ENCODE data around the gene RTN3. TPM values are rescaled to one million over a fixed set of nuclear protein-coding genes. Genes with fewer than 3 reads are reported as not detected.
A peak's percentile ranks its signal among the peaks of the same experiment; 100 is the strongest.
"Not testable (repeated sequence)": the region's sequence is repeated elsewhere in the genome, so short reads cannot be mapped to it uniquely, and the experiment has no call there.

RTN3 gene, protein sequence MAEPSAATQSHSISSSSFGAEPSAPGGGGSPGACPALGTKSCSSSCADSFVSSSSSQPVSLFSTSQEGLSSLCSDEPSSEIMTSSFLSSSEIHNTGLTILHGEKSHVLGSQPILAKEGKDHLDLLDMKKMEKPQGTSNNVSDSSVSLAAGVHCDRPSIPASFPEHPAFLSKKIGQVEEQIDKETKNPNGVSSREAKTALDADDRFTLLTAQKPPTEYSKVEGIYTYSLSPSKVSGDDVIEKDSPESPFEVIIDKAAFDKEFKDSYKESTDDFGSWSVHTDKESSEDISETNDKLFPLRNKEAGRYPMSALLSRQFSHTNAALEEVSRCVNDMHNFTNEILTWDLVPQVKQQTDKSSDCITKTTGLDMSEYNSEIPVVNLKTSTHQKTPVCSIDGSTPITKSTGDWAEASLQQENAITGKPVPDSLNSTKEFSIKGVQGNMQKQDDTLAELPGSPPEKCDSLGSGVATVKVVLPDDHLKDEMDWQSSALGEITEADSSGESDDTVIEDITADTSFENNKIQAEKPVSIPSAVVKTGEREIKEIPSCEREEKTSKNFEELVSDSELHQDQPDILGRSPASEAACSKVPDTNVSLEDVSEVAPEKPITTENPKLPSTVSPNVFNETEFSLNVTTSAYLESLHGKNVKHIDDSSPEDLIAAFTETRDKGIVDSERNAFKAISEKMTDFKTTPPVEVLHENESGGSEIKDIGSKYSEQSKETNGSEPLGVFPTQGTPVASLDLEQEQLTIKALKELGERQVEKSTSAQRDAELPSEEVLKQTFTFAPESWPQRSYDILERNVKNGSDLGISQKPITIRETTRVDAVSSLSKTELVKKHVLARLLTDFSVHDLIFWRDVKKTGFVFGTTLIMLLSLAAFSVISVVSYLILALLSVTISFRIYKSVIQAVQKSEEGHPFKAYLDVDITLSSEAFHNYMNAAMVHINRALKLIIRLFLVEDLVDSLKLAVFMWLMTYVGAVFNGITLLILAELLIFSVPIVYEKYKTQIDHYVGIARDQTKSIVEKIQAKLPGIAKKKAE
- 142 and 175 TPM in 2 replicates for total RNA-seq (2014; rRNA removed; shearing (Covaris generic))

DNA sequence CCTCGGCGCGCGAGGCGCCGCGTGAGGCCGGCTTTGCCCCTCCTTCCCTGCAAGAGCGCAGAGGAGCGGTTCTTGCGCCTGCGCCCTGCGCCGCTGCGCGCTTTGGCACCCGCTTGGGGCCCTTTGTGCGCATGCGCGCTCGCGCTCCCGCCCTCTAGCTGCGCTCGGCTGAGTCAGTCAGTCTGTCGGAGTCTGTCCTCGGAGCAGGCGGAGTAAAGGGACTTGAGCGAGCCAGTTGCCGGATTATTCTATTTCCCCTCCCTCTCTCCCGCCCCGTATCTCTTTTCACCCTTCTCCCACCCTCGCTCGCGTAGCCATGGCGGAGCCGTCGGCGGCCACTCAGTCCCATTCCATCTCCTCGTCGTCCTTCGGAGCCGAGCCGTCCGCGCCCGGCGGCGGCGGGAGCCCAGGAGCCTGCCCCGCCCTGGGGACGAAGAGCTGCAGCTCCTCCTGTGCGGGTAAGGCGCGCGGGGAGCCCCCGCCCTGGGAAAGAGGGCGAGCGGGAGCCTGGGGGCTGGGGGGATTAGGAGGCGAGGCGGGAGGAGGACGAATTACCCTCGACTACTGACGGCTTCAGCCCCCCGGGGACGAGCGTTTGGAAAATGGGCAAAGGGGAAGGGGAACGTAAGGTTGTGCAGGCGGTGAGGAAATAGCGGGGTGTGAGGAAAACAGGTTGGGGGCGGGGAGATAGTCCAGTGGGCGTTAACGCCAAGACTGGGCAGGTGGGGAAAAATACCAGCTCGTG lies at the start of gene RTN3:
Gene RTN3 (plus strand): TSS at position 180 of the 745 bp plus-strand sequence. CDS start 137 bp downstream, at position 317.
- peak; percentile 97 for DNase-seq (ENCODE audit: low read depth)

DNA sequence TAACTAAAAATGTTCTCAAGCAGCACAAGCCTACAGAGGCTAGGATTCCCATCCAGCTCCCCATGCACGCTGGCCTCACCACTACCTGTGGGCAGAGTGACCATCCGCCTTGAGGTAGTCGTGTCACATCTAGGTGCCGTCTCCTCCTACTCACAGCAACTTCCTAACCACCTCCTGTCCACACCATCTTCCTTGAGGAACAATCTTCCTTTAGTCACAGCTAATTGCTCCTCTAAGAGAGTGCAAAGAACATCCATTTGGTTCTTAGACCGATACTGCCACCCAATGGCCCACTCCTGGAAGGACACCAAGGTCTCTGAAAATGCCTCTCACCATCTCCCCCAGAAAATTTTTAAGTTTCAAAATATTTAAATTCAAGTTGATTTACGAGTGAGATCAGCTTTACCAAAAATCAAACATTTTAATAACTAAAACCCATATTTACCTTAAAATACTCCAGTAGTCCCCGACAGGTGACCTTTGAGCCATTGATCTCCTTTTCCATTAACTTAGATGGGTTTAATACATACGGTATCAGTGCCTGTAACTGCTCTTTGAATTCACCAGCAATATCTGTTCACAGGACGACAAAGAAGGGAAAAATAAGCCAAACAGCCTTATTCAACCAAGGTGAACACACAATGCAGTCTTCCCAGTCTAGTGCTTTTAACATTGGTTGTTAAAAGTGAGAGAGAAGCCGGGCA lies 45.4 kb upstream of the RTN3 start:
- DNase-seq (ENCODE audit: low read depth), result peak; percentile 59

DNA sequence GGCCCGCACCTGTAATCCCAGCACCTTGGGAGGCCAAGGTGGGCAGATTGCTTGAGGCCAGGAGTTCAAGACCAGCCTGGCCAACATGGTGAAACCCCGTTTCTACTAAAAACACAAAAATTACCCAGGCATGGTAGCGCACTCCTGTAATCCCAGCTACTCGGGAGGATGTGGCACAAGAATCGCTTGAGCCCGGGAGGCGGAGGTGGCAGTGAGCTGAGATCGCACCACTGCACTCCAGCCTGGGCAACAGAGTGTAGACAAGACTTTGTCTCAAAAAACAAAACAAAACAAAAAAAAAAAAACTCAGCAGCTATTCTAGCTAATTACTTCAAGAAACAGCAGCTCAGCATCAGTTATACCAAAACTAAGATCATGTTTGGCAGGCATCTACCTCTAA lies 42.9 kb upstream of the RTN3 start:
- DNase-seq (ENCODE audit: low read depth), result not testable (repeated sequence)

DNA sequence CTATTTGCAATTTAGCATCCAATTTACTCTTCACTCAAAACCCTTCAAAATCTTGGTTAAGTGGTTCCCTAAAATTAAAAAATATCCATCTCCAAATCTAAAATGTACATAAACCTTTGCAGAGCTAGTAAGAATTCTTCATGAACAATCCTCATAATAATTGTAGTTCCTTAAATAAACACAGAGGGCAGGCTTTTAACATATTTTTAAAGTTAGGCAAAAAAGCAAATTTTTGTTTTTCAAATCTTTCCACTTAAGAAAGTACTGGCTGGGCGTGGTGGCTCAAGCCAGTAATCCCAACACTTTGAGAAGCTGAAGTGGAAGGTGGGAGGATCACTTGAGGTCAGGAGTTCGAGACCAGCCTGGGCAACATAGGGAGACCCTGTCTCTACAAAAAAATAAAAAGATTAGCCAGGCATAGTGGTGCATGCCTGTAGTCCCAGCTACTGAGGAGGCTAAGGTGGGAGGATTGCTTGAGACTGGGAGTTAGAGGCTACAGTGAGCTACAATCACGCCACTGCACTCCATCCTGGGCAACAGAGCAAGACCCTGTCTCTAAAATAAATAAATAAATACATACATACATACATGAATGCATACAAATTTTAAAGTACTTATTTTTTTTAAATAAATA lies 42.0 kb upstream of the RTN3 start:
- no peak for DNase-seq (ENCODE audit: low read depth)

DNA sequence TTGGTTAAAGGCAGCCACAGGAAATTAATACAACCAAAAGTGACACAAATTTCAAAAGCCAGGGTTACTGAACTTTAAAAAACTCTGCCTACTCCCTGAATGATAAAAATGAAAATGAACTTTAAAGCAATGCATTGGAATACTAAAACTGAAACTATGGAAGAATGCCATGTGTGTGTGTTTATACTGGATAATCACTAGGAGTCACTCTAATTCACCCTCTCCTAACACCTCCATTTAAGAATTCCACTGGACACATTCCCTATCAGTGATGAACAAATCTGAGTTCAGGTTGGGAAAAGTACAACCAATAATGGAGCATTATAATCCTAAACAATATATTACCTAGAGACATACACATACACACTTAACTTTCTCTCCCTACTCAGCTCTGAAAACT lies 39.6 kb upstream of the RTN3 start:
- peak; percentile 31 for DNase-seq (ENCODE audit: low read depth)

DNA sequence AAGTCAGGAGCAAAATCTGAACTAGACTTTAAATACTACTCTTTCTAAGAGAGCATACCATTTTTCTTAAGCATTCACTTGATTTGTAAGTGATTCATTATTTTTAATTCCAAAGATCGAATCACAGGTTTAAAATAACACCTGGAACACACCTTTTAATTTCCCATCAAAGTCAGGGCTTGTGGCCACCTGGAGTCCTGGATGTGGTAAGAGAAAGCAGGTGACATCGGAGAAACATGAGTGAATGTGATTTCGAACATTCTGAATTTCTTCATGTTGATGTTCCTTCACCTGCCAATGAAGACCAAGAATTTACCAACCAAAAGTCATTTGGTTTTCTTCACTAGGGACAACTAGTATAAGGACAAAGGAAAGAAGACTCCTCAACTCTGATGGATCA lies 38.1 kb upstream of the RTN3 start:
- DNase-seq (ENCODE audit: low read depth), result no peak

DNA sequence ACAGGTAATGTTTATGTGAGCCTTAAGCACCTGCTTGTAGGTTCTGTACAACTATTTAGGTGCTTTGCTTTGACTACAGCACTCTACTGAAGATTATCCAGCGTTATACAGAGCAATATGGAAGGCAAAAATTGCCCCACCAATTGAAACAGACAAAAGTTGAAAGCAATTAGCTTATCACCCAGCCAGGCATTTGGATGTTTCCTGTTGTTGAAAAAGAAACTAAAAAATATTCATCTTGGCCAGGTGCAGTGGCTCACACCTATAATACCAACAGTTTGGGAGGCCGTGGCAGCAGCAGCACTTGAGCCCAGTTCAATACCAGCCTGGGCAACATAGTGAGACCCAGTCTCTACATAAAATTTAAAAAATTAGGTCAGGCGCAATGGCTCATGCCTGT lies 28.6 kb upstream of the RTN3 start:
- DNase-seq (ENCODE audit: low read depth), result no peak

DNA sequence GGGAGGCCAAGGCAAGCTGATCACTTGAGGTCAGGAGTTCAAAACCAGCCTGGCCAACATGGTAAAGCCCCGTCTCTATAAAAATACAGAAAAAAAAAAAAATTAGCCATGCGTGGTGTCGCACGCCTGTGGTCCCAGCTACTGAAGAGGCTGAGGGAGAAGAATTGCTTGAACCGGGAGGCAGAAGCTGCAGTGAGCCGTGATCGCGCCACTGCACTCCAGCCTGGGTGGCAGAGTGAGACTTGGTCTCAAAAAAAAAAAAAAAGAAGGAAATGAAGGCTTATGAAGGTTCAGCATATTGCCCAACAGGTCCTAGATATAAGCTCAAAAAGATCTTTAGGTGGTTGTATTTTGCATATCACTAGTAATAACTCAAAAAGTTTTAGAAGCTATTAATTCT lies 20.3 kb upstream of the RTN3 start:
- no peak for DNase-seq (ENCODE audit: low read depth)

DNA sequence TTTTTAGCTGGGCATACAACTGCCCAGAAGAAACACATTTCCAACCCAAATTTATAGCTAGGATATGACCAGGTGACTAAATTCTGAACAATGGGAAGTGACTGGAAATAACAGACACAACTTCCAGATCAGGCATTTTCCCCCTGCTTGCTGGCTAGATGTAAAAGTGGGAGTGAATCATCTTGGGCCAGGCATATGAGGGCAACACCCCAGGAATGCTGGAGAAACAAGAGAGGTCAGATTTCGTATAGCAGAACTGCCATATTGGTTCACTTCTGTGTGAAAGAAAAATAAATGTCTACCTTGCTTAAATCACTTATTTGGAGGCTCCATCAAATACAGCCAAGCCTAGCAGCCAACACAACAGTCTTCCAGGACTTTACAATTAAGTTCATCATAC lies 17.5 kb upstream of the RTN3 start:
- DNase-seq (ENCODE audit: low read depth), result peak; percentile 82

DNA sequence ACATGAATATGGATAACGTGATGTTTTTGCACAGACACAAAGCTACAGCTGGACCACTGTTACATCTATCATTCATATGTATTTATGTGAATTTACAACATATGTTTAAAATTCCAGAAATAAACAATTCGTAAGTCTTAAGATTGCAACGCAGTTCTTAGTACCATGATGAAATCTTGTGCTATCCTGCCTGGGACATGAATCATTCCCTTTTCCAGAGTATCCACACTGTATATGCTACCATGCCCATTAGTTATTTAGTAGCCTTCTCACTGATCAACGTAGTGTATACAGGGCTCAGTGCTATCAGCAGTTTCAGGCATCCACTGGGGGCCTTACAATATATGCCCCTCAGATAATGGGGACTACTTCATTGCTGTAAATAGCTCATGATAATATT lies 14.4 kb upstream of the RTN3 start:
- no peak for DNase-seq (ENCODE audit: low read depth)

DNA sequence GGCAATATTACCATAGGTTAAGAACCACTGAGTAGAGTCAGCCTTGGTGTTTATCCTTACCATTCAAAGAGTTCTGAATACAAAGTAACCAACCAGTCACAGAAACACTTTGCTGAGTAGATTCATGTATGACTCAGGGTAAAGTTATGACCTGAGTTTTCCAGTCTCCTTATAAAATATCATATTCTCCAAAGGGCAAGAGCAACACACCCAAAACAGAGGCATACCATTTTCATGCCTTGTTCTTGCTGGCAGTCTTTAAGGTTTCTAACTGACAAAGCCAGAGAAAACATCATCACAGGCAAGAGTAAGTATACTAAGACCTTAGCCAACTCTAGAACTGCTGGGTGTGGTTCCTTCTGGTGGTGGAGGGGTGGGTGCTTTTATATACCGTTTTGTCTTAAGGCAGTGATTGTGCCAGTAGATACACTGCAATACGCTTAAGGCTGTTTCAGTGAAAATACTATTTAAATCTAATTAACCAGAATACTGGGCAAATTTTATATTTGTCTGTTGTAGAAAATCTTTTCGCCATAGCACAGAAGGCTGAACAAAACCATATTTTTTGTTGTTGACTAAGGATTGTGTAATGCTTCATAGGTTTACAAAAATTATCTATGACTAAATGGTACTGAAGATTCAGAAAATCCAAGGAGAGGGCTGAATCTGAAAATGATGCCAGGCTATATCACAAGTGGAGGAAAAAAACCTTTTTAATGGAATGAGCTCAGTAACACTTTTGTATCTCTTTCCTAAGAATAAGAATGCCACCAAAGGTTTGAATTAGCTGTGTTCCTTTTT lies 13.1 kb upstream of the RTN3 start:
- DNase-seq (ENCODE audit: low read depth), result peak; percentile 97

DNA sequence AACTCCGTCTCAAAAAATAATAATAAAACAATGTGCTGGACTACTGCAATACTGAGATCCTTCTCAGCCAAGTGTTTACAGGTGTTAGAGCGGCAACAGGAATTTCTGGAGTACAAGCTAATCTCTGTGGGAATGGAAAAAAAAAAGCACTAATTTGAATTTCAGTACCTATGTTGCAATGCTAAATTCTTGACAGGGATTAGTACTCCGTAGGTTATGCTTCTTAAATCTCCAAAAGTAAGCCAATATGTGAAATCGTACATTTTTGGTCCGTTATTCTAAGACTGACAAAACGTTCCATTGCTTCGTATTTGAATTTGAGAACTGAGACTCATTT lies 11.2 kb upstream of the RTN3 start:
- no peak for DNase-seq (ENCODE audit: low read depth)

DNA sequence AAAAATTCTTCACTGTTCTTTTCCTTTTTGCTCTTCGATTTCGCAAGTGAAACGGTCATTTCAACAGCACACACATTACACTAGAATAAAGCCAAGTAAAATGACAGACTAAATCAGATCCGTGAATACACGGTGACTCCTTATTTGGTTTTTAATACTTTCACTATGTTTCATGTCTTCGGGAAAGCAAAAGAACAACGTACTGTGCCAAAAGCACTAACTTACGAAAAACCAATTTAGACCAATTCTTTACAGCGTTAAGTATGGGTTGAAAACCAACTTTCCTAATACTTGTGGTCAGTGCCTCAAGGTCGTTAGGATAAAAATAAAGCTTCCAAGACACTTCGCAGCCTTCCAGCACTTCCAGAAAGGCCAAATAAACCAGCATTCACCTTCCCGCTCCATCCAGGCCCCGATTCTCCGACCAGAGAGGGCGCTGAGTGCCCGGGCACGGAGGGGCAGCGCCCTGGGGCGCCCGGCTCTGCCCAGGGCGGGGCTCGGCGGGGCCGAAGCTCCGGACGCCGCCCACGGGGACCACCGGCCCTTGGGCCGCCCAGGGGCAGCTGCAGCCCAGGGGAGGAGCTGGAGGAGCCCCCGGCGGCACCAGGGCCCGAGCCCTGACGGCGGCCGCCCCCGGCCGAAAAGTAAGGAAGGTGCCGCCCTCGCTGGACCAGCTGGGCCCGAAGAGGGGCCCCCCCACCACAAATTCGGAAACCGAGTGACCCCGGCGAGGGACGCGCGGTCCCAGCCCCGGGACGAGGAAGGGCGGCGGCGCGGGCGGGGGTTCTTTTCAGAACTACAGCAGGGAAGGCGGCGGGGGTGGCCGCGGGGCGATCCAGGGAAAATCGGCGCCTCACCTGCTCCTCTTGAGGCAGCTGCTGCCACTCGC lies 10.6 kb upstream of the RTN3 start:
- peak; percentile 71 for DNase-seq (ENCODE audit: low read depth)

DNA sequence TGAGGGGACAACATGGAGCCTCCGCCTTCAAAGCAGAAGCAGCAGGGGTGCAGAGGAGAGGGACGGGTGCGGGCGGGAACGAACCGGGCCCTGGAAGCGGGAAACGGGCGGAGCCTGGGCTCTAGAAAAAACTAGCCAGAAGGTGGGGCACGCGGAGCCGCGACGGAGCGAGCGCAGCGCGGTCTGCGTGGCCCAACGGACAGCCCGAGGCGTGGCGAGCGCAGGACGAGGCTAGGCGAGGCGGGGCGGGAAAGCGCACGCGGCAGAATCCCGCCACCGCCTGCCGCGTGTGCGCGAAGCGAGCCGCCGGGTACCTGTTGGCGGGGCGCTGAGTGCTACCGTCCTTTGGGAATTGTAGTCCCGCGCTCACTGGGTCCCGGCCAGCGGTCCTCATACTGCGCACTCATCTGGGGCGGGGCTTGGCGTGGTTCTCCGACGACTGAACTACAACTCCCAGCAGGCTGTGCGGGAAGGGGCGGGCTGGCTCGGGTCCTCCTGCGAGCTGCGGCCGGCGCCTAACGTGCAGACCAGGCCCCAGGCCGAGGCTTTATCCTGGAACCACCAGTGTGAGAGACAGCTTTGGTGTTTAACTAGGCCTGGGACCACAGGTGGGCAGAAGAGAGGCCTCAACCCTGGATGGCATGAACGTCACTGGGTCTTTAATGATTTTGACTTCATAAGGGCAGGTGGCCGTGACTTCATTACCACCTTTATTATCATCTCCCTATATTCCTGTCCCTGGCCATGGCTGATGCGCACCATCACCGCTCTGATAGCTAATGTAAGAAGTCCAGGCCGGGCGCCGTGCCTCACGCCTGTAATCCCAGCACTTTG lies 9.8 kb upstream of the RTN3 start, which contains the start of gene ATL3:
Gene ATL3 (minus strand): TSS at position 55 of the 834 bp plus-strand sequence. CDS start 41 bp downstream, at position 14.
- DNase-seq (ENCODE audit: low read depth), result peak; percentile 96

DNA sequence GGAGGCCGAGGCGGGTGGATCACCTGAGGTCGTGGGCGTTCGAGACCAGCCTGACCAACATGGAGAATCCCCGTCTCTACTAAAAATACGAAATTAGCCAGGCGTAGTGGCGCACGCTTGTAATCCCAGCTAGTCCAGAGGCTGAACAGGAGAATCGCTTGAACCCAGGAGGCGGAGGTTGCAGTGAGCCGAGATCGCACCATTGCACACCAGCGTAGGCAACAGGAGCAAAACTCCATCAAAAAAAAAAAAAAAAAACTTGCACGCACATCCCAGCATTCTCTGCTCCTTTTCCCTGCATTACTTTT lies 9.2 kb upstream of the RTN3 start:
- DNase-seq (ENCODE audit: low read depth), result no peak

DNA sequence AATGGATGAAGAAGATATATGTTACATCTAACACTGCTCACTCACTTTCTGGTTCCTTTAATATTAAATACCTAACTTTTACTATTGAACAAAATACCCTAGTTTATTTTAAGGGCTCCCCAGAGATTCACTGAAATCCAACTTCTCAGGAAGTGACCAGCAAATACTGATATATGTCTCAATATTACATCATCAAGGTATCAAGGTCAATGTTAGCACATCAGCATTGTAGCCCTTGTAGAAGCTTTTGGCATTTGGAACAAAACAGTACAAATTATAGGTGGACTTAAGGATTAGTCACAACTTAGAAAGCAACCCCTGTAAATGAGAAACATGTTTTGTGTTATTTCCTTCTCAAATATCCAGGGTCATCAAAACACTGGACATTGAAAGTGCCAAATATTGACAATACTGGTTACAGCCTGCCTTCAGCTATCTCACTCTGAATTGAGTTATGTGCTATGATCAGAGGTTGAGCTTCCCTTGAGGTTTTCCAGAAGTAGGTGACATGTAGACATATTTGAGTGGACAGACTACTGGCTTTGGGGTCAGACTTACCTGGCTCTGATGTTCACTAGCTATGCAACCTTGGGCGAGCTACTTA lies 8.3 kb upstream of the RTN3 start:
- DNase-seq (ENCODE audit: low read depth), result no peak

DNA sequence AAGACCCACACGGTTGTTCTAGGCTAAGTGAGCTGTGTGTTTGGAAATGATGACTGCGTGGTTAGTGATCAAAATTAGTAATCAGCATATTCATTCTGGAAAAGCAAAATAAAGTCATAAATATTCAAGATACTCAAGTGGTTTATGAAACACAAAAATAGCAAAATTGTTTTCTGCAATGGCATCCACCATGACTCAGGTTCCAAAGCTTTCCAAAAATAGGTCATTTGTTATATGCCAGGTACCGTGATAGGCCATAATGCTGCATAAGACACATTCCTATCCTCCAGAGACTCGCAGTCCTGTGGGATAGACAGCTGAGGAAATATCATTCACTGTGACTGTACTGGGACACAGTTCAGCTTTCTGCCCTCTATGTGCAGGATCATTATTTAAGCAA lies 7.7 kb upstream of the RTN3 start:
- DNase-seq (ENCODE audit: low read depth), result peak; percentile 39

Data from M059J (cell line).